DMS79 treated with DMSO at 0.1 percent for 48 hours (cell line): Measurements from ENCODE around the gene SHPK.
"Not testable (repeated sequence)": the region's sequence is repeated elsewhere in the genome, so short reads cannot be mapped to it uniquely, and the experiment has no call there.

Source experiments
- DNase-seq: peaks from one replicate; lab custom pipeline; 2025; lab: John Stamatoyannopoulos, UW

Gene SHPK

GRCh38 chr17:3589784-3590183 lies 46.3 kb downstream of the SHPK start:
- no peak for DNase-seq

GRCh38 chr17:3585826-3586225 lies 50.2 kb downstream of the SHPK start:
- DNase-seq, result no peak

GRCh38 chr17:3583456-3583855 lies 52.6 kb downstream of the SHPK start:
- no peak for DNase-seq

- DNase-seq, result peak; percentile 91
Measured at GRCh38 chr17:3582915-3583314, 53.1 kb downstream of the SHPK start.

GRCh38 chr17:3578667-3579066 lies 57.4 kb downstream of the SHPK start:
- DNase-seq, result not testable (repeated sequence)

- no peak for DNase-seq
Measured at GRCh38 chr17:3576970-3577369, 59.1 kb downstream of the SHPK start.

GRCh38 chr17:3575511-3575910 lies 60.5 kb downstream of the SHPK start:
- DNase-seq, result no peak

- no peak for DNase-seq
Measured at GRCh38 chr17:3574231-3574630, 61.8 kb downstream of the SHPK start.

GRCh38 chr17:3573246-3574100 lies 62.6 kb downstream of the SHPK start:
- DNase-seq, result no peak

GRCh38 chr17:3572231-3572630 lies 63.8 kb downstream of the SHPK start:
- DNase-seq, result no peak

- peak; percentile 62 for DNase-seq
Measured at GRCh38 chr17:3571043-3571900, 64.8 kb downstream of the SHPK start.

GRCh38 chr17:3569534-3570137 lies 66.4 kb downstream of the SHPK start:
- no peak for DNase-seq

- no peak for DNase-seq
Measured at GRCh38 chr17:3566551-3566950, 69.5 kb downstream of the SHPK start.

- no peak for DNase-seq
Measured at GRCh38 chr17:3565143-3565542, 70.9 kb downstream of the SHPK start.

- not testable (repeated sequence) for DNase-seq
Measured at GRCh38 chr17:3564241-3564640, 71.8 kb downstream of the SHPK start.

GRCh38 chr17:3559270-3559645 lies 76.8 kb downstream of the SHPK start:
- DNase-seq, result no peak

- no peak for DNase-seq
Measured at GRCh38 chr17:3558603-3559269, 77.3 kb downstream of the SHPK start.
